Spleen (tissue), 11 donors: ENCODE data around the gene TTC9C. TPM values are rescaled to one million over a fixed set of nuclear protein-coding genes. Genes with fewer than 3 reads are reported as not detected.
A peak's percentile ranks its signal among the peaks of the same experiment; 100 is the strongest.
"Not testable (repeated sequence)": the region's sequence is repeated elsewhere in the genome, so short reads cannot be mapped to it uniquely, and the experiment has no call there.

ENCODE experiments used
- DNase-seq: peaks from one replicate; pipeline ENCODE4 v3.0.0-alpha.2; 2020
- H3K27ac ChIP-seq, 8 donors: fragments of 200-600 bp; sonication (generic) in 7 of 8; 1 replicate in 4 of 8; 2 replicates in 4 of 8; pipeline versions ENCODE4 v1.5.0 to v1.8.0; 2016 to 2021; ENCODE audit warnings: inconsistent platforms in 4 of 8, mild to moderate bottlenecking in 4 of 8, moderate library complexity in 1 of 8
- H3K27me3 ChIP-seq, 7 donors: fragments of 200-600 bp; sonication (generic) in 6 of 7; replicated peaks in 1 of 7; 1 replicate in 4 of 7; 2 replicates in 3 of 7; pipeline versions ENCODE4 v1.5.0 to v1.8.0; 2016 to 2021; ENCODE audit warnings: inconsistent platforms in 3 of 7, mild to moderate bottlenecking in 1 of 7
- H3K36me3 ChIP-seq, 6 donors: fragments of 200-600 bp; sonication (generic) in 5 of 6; 1 replicate in 4 of 6; 2 replicates in 2 of 6; pipeline versions ENCODE4 v1.5.0 to v1.8.0; 2016 to 2021; ENCODE audit warnings: inconsistent platforms in 2 of 6
- H3K4me1 ChIP-seq, 6 donors: fragments of 200-600 bp; sonication (generic) in 5 of 6; 1 replicate in 3 of 6; 2 replicates in 3 of 6; pipeline versions ENCODE4 v1.5.0 to v1.8.0; 2016 to 2021; ENCODE audit warnings: inconsistent platforms in 3 of 6
- H3K4me3 ChIP-seq, 8 donors: fragments of 200-600 bp; sonication (generic) in 7 of 8; 1 replicate in 4 of 8; 2 replicates in 4 of 8; pipeline versions ENCODE4 v1.5.0 to v1.8.0; 2016 to 2021; ENCODE audit warnings: inconsistent platforms in 4 of 8, mild to moderate bottlenecking in 4 of 8, moderate library complexity in 2 of 8
- H3K9me3 ChIP-seq, 8 donors: fragments of 200-600 bp; sonication (generic) in 7 of 8; 1 replicate in 4 of 8; 2 replicates in 4 of 8; pipeline versions ENCODE4 v1.5.0 to v1.8.0; 2016 to 2021; ENCODE audit warnings: inconsistent platforms in 4 of 8
- POLR2A ChIP-seq, 3 donors: fragments of 450-650 bp; IDR thresholded peaks; one replicate each; pipeline ENCODE4 v1.5.1; 2017; ENCODE audit warnings: antibody characterized with exemption in 3 of 3, mild to moderate bottlenecking in 1 of 3
- POLR2AphosphoS5 ChIP-seq, 3 donors: sonication (generic); formaldehyde crosslinking; IDR thresholded peaks; one replicate each; pipeline ENCODE4 v1.5.1; 2017; ENCODE audit warnings: antibody characterized with exemption in 3 of 3
- WGBS, 5 donors: extraction: QIAGEN DNeasy Blood & Tissue Kit in 3 of 5; methylation state at CpG; one replicate each; pipeline versions ENCODE4 v1.1.5 to v1.1.7; 2013 to 2018; 5-methylcytosine and 5-hydroxymethylcytosine counted together
- intact Hi-C: fragments of 100-400 bp; cut with DNase I; formaldehyde crosslinking; loops from one replicate; pipeline ENCODE4 v1.15.0; 2023; ENCODE audit warnings: low total_unique reads
- polyA plus RNA-seq, 3 donors: library from polyadenylated mRNA; stranded (reverse); fragments of 200-250 nt; gene quantifications; one replicate each; pipeline ENCODE4 v1.2.1, GENCODE V29; 2013
- total RNA-seq, 7 donors: library from RNA; depleted of rRNA in 3 of 7; stranded (reverse); fragments of >200 nt in 3 of 7; fragmentation: NEBNext Ultra II Directional in 4 of 7; extraction: Animal tissue kit (Norgen Biotek cat#: 25700) in 4 of 7; gene quantifications; one replicate each; pipeline versions ENCODE4 v1.1.0 to v1.2.1, GENCODE V29; 2016 to 2021
- TF ChIP-seq, protein P1 (sequence below), 11 experiments: fragments of 200-600 bp in 7 of 11; fragments of 450-650 bp in 4 of 11; sonication (generic) in 4 of 11; IDR thresholded peaks in 8 of 11; conservative IDR thresholded peaks in 3 of 11; 1 replicate in 7 of 11; 2 replicates in 4 of 11; pipeline versions ENCODE4 v1.4.0 to v1.8.0; 2016 to 2021; ENCODE audit warnings: antibody characterized with exemption in 11 of 11, inconsistent platforms in 4 of 11, mild to moderate bottlenecking in 1 of 11
- donor health status: healthy with polysubstance abuse.
- donor health status: DM: no; HTN: no; CAD: no; lungs with moderate emphysema.
- donor health status: DM: no; HTN: no; CAD: no.
- donor health status: Bipolar disorder and iron deficiency.
- donor health status: healthy.
- donor health status: DM: no; HTN: no; CAD: no.
- donor health status: DM: yes; HTN: yes; CAD: no.

Gene TTC9C
- total and polyA plus RNA-seq, 10 donors, result 25.4 to 47.1 (median 30.9) TPM

DNA sequence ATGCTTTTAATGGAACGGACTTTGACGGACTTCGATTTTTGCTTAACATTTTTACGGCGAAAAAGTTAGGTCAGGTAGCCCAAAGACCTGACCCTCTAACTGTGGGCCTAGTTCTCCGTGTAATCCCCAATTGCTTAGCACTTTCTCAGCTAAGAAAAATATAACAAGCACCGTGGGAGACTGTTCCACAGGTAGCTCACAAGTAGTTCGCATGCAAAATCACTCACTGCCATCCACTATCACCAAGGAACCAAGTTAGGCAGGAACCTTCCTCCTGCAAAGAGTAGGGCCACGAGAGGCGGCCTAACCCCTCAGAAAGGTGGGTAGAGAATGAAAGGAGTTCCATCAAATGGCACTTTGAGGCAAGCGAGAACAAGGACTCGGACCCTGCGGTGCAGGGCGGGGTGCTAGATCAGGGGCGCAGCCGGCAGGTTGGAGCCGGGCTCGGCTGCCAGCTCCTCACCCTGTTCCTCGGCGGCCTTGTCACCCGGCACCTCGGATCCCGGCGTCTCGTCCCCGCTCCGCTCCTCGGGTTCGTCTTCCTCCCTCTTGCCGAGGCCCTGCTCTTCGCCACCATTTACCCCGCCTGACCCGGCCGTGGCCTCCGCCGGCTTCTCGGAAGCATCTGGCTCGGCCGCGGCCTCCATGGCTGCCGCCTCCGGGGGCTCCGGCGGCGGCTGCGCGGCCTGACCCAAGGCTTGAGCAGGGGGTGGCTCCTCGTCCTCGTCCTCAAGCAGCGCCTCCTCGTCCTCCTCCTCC is 2.0 kb upstream of the TTC9C start:
- TF ChIP-seq POLR2A (IDR thresholded peaks at IDR 0.05) (no peak), POLR2AphosphoS5 (IDR thresholded peaks at IDR 0.05) (no peak)
- TF ChIP-seq, protein P1, sequence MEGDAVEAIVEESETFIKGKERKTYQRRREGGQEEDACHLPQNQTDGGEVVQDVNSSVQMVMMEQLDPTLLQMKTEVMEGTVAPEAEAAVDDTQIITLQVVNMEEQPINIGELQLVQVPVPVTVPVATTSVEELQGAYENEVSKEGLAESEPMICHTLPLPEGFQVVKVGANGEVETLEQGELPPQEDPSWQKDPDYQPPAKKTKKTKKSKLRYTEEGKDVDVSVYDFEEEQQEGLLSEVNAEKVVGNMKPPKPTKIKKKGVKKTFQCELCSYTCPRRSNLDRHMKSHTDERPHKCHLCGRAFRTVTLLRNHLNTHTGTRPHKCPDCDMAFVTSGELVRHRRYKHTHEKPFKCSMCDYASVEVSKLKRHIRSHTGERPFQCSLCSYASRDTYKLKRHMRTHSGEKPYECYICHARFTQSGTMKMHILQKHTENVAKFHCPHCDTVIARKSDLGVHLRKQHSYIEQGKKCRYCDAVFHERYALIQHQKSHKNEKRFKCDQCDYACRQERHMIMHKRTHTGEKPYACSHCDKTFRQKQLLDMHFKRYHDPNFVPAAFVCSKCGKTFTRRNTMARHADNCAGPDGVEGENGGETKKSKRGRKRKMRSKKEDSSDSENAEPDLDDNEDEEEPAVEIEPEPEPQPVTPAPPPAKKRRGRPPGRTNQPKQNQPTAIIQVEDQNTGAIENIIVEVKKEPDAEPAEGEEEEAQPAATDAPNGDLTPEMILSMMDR (IDR thresholded peaks at IDR 0.05 in 8 of 11, conservative IDR thresholded peaks at IDR 0.05 in 3 of 11), result no peak
- peaks cover 15 to 46% (median 27%) of the 10 kb centered on the region in 6 donors for H3K36me3 ChIP-seq
- 0 to 1% (median 0%) methylated on average over 44 to 51 of the region's 51 CpGs for WGBS, 5 donors
- DNase-seq, result no peak
- H3K9me3 ChIP-seq, result no peaks in the 10 kb centered on the region
- peak overlapping the region; percentile 73 to 99 (median 94) for H3K4me3 ChIP-seq
- peaks cover 30 to 81% (median 64%) of the 10 kb centered on the region in 6 donors for H3K4me1 ChIP-seq
- peak overlapping the region; percentile 78 to 98 (median 96) for H3K27ac ChIP-seq
- no peaks in the 10 kb centered on the region for H3K27me3 ChIP-seq
- intact Hi-C loops, result no loop called here

- H3K4me3 ChIP-seq, result peak overlapping the region; percentile 73 to 99 (median 94)
- intact Hi-C loops, result no loop called here
- 0 to 1% (median 1%) methylated on average over 9 to 37 of the region's 37 CpGs for whole genome bisulfite sequencing, 5 donors
- peak overlapping the region; percentile 78 to 98 (median 96) for H3K27ac ChIP-seq
- peaks cover 10 to 46% (median 22%) of the 10 kb centered on the region in 6 donors for H3K36me3 ChIP-seq
- DNase-seq, result peak; percentile 96
- no peaks in the 10 kb centered on the region for H3K27me3 ChIP-seq
- peaks cover 30 to 81% (median 65%) of the 10 kb centered on the region in 6 donors for H3K4me1 ChIP-seq
- no peak for TF ChIP-seq POLR2A (IDR thresholded peaks at IDR 0.05)
- TF ChIP-seq, protein P1 (IDR thresholded peaks at IDR 0.05 in 8 of 11, conservative IDR thresholded peaks at IDR 0.05 in 3 of 11), result peak in 1 of 11 experiments; percentile 5
- H3K9me3 ChIP-seq, result no peaks in the 10 kb centered on the region
These were observed 1.4 kb upstream of the TTC9C start for GRCh38 chr11:62726915-62727164.

- 0 to 1% (median 0%) methylated on average over 33 to 72 of the region's 72 CpGs for WGBS, 5 donors
- Histone ChIP-seq H3K27me3 (no peaks in the 10 kb centered on the region), H3K4me3 (peak within 1 kb of the TSS; percentile 73 to 99 (median 94)), H3K36me3 (peaks cover 6 to 46% (median 19%) of the 10 kb centered on the region in 6 donors), H3K4me1 (peaks cover 30 to 81% (median 66%) of the 10 kb centered on the region in 6 donors), H3K27ac (peak within 1 kb of the TSS; percentile 78 to 98 (median 96)), H3K9me3 (no peaks in the 10 kb centered on the region)
- peak; percentile 100 for DNase-seq
- intact Hi-C loops, result no loop called here
- TF ChIP-seq, protein P1 (IDR thresholded peaks at IDR 0.05 in 8 of 11, conservative IDR thresholded peaks at IDR 0.05 in 3 of 11), result peak in 4 of 11 experiments; percentile 11 to 30 (median 20)
- TF ChIP-seq POLR2AphosphoS5 (IDR thresholded peaks at IDR 0.05) (peak; percentile 99), POLR2A (IDR thresholded peaks at IDR 0.05) (peak in 1 of 3 donors; percentile 89)
These were observed 968 bp upstream of the TTC9C start, which contains the start of gene HNRNPUL2 for GRCh38 chr11:62727165-62727871. Gene HNRNPUL2, minus strand, starts transcription at chr11:62727457. Its CDS starts 301 bp downstream, at chr11:62727156.

- H3K36me3 ChIP-seq, result peaks cover 3 to 46% (median 16%) of the 10 kb centered on the region in 6 donors
- no peaks in the 10 kb centered on the region for H3K27me3 ChIP-seq
- H3K4me3 ChIP-seq, result peak overlapping the region; percentile 73 to 99 (median 94)
- DNase-seq, result no peak
- WGBS, 5 donors, result 0 to 1% (median 0%) methylated on average over 20 of the region's 20 CpGs
- intact Hi-C loops, result no loop called here
- H3K9me3 ChIP-seq, result no peaks in the 10 kb centered on the region
- TF ChIP-seq POLR2A (IDR thresholded peaks at IDR 0.05) (no peak), POLR2AphosphoS5 (IDR thresholded peaks at IDR 0.05) (no peak)
- TF ChIP-seq, protein P1 (IDR thresholded peaks at IDR 0.05 in 8 of 11, conservative IDR thresholded peaks at IDR 0.05 in 3 of 11), result no peak
- peak overlapping the region; percentile 78 to 98 (median 96) for H3K27ac ChIP-seq
- H3K4me1 ChIP-seq, result peaks cover 30 to 81% (median 67%) of the 10 kb centered on the region in 6 donors
These were observed 465 bp upstream of the TTC9C start for GRCh38 chr11:62727872-62728170.

- H3K27me3 ChIP-seq, H3K9me3 ChIP-seq, DNase-seq, intact Hi-C loops: not testable (repeated sequence)
- H3K27ac ChIP-seq, result peak overlapping the region in 2 of 8 donors; percentile 96 to 98
- 80 to 91% (median 84%) methylated on average over 14 of the region's 14 CpGs for WGBS, 5 donors
- H3K4me1 ChIP-seq, result peaks cover 22 to 77% (median 49%) of the 10 kb centered on the region in 6 donors
- H3K36me3 ChIP-seq, result peaks cover 0 to 52% (median 25%) of the 10 kb centered on the region in 6 donors
- H3K4me3 ChIP-seq, result peak overlapping the region in 6 of 8 donors; percentile 79 to 99 (median 94)
These were observed 1.8 kb downstream of the TTC9C start for GRCh38 chr11:62730076-62730475.
